HG03378 (cell line): Measurements from ENCODE around the gene SNX8.

ENCODE experiments used
- ATAC-seq: cut with Tn5 transposase; IDR thresholded peaks from one replicate; pipeline ENCODE4 v1.9.1; 2021; ENCODE audit warnings: mild to moderate bottlenecking, moderate library complexity; ENCODE audit not compliant: unreplicated experiment

The SNX8 gene

GRCh38 chr7:2247141-2247995 lies 66.9 kb downstream of the SNX8 start:
- ATAC-seq, result no peak

- ATAC-seq, result no peak
Observed at GRCh38 chr7:2245883-2246675, 68.2 kb downstream of the SNX8 start.

GRCh38 chr7:2244404-2244995 lies 69.7 kb downstream of the SNX8 start:
- no peak for ATAC-seq

- no peak for ATAC-seq
Observed at GRCh38 chr7:2243458-2243857, 70.8 kb downstream of the SNX8 start.

GRCh38 chr7:2242541-2243429 lies 71.5 kb downstream of the SNX8 start:
- no peak for ATAC-seq

GRCh38 chr7:2241580-2242540 lies 72.4 kb downstream of the SNX8 start, which contains the start of the genes MRM2 and NUDT1:
TSS of gene MRM2 (minus strand) at chr7:2242205. CDS start at chr7:2242169, 36 bp downstream.
TSS of gene NUDT1 (plus strand) at chr7:2242226. CDS start at chr7:2244575, 2,349 bp downstream.
- ATAC-seq, result no peak

GRCh38 chr7:2239242-2239641 lies 75.0 kb downstream of the SNX8 start:
- ATAC-seq, result no peak

GRCh38 chr7:2237109-2237602 lies 77.1 kb downstream of the SNX8 start:
- peak; percentile 72 for ATAC-seq

- no peak for ATAC-seq
Observed at GRCh38 chr7:2233926-2234325, 80.3 kb downstream of the SNX8 start.

- peak; percentile 50 for ATAC-seq
Observed at GRCh38 chr7:2232766-2233520, 81.3 kb downstream of the SNX8 start, which contains the start of gene MAD1L1. TSS of gene MAD1L1 (minus strand) at chr7:2232945. CDS start at chr7:2230133, 2,812 bp downstream.

- peak; percentile 7 for ATAC-seq
Observed at GRCh38 chr7:2231992-2232765, 82.1 kb downstream of the SNX8 start.

- no peak for ATAC-seq
Observed at GRCh38 chr7:2230882-2231281, 83.4 kb downstream of the SNX8 start.

- ATAC-seq, result no peak
Observed at GRCh38 chr7:2230226-2230625, 84.0 kb downstream of the SNX8 start.

GRCh38 chr7:2229467-2229866 lies 84.8 kb downstream of the SNX8 start:
- ATAC-seq, result no peak

GRCh38 chr7:2228921-2229320 lies 85.3 kb downstream of the SNX8 start:
- ATAC-seq, result no peak

- no peak for ATAC-seq
Observed at GRCh38 chr7:2227699-2228098, 86.5 kb downstream of the SNX8 start.

- no peak for ATAC-seq
Observed at GRCh38 chr7:2225830-2226229, 88.4 kb downstream of the SNX8 start.
